HG02610 (cell line): Measurements from ENCODE around the gene FBLN2.

Experiments
- ATAC-seq: cut with Tn5 transposase; IDR thresholded peaks from one replicate; pipeline ENCODE4 v1.9.1; 2021; ENCODE audit warnings: mild to moderate bottlenecking, moderate library complexity; ENCODE audit not compliant: unreplicated experiment

The FBLN2 gene

DNA sequence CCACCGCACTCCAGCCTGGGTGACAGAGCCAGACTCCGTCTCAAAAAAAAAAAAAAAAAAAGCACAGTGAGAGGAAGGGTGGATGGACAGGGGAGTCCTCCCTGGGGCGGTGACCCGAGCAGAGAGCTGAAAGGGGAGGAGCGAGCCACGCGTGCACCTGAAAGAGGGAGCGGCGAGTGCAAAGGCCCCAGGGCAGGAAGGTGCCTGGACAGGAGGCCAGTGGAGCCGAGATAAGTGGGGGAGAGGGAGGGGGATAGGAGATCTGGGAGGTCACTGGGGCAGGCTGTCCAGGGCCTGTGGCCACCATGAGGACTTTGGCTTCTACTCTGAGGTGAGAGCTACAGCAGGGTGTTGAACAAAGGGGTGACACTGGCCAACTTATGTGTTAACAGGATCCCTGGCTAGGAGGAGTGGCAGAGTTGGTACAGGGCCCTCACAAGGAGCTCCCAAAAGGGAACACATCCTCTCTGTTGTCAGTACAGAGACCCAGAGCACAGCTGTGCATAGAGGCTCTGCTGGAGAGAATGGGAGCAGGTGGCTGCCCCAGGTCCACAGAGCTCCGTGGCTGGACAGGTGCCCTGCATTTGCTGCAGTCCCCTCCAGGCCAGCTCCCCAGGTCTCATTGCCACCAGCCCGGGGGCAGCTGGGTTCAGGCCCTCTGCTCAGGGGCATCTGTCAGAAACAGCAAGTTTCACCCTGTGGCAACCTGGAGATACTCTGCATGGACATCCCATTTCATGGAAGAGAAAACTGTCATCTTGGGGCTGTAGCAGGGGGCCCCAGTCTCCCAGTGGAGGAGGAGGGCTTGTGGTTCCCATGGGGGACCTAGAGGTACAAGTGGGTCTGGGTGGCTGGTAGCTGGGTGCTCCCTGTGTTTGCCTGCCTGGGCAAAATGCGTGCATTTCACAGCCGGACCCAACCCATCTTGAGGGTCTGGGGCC, 28.5 kb downstream of the FBLN2 start:
- ATAC-seq = no peak

DNA sequence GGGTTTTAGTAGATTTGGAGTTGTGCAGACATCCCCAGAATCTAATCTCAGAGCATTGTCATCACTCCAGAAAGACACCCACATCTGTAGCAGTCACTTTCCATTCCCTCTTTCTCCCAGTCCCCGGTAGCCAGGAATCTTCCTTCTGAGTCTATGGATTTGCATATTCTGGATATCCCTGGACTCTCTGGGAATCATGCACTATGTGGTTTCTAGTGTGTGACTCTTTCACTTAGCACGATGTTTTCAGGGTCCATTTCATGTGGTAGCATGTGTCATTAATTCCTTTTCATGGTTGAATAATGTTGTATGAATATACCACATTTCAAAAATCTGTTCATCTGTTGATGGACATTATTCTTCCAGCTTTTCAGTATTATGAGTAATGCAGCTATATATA, 29.3 kb downstream of the FBLN2 start:
- ATAC-seq = no peak

DNA sequence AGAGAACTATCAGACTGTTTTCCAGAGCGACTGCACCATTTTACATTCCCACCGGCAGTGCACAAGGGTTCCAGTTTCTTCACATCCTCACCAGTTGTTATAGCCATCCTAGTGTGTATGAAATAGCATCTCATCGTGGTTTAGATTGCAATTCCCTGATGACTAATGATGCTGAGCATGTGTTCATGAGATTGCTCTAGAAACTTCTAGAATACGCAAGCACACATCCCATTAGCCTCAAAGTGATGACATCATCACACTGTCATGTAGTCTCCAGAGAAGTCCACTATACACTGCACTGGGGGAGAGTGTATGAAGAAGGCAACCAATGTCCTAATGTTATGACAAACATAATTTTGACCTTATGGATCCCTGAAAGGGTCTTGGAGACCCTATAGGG, 30.1 kb downstream of the FBLN2 start:
- ATAC-seq = no peak

DNA sequence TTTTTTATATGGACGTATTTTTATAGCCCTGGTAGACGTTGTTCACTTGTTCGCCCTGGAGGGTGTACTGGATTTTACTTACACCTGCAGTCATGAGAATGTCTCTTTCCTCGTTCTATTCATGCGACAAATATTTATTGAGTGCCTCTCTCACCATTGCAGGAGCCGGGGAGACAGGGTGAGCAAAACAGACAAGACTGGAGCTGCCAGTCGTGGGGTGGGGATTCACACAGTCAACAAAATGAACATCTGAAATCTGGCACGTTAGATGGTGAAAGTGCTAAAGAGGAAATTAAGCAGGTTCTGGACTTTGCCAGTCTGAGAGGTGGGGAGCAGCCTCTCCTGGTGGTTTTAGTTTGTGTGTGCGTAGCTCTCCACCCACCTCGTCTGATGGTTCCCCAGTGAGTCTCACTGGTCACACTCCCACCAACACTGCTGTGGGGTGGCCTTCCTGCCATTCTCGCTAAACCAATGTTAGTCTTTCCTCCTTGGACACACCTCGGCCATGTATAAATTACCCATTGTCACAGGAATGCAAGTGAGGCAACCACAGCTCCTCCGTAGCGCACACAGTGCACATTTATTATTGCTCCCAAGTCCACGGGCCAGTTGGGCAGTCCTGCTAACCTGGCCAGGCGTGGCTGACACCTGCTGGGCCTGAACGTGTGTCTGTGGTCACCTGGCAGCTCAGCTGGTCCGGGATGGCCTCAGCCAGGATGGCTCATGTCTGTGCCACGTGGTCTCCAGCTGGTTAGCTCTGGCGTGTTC, 31.5 kb downstream of the FBLN2 start:
- ATAC-seq = no peak

DNA sequence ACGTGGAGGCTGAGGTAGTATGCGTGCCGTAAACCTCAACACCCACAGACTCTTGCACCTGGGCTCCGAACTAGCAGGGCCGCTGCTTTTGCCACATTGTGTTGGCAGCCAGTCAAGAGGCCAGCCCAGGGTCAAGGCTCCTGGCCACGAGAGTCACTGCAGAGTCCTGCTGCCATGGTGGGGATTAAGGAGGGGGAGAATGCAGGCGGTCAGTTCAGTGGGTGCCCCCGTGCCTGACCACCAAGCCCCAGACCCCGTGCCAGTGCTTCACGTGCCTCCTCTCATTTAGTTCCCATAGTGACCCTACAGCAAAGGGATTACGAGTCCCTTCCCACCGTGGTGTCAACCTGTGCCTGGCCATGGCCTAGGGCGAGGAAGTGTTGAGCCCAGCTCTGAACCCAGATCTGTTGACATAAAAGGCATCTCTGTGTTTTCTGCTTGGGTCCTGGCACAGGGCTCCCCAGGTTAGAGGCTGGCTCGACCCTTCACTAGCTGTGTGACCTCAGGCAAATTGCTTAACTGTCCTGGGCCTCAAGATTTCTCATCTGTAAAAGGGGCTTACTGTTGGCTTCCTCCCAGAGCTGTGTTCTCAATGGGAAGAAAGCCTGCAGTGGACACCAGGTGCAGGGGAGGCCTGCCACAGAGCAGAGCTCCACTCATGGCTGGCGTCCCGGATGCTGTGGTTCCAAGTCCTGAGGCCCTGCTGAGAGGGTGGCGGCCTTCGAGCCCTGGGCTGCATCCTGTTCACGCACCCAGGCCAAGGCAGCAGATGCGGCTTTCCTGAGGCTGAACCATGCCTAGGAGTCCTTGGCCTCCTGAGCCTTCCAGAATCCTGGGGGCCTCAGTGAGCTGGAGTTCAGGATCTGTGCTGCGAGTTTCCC, 32.8 kb downstream of the FBLN2 start:
- no peak for ATAC-seq

DNA sequence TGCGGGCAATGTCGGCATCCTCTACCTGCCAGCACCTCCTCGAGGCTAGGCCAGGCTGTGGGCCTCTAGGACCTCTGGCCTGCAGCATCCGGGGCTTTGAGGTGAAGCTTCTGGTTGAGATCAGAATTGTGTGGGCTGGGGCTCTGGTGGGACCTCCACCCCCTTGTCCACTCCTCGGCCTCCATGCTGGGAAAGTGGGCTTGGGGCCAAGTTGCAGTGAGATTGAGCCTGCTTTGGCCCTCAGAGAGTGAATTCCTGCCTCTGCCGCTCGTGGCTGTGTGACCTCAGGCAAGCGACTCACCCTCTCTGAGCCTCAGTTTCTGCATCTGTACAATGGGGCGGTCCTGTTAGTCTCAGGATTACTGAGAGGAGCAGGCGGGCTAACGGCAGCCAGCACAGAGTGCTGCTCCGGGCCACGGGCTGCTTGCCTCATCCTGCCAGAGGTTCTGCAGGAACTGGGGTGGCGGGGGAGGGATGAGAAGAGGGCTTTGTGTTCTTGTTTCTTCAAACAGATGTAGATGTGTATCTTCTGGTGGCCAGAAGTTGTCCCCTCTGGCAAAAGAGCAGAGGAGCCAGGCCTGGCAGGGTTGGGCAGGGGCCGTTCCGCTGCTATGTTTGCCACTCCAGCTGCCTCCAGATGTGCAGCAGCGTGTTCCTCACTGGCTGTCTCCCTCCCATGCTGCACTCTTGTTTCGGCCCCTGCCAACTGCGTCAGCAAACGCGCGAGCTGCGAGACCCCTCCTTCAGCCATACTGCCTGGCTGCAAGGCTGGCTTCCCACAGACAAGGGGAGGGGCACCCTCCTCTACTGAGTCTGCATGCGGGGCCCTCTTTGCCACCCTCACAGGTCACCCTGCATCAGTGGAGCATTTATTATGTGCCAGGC, 33.7 kb downstream of the FBLN2 start:
- no peak for ATAC-seq

DNA sequence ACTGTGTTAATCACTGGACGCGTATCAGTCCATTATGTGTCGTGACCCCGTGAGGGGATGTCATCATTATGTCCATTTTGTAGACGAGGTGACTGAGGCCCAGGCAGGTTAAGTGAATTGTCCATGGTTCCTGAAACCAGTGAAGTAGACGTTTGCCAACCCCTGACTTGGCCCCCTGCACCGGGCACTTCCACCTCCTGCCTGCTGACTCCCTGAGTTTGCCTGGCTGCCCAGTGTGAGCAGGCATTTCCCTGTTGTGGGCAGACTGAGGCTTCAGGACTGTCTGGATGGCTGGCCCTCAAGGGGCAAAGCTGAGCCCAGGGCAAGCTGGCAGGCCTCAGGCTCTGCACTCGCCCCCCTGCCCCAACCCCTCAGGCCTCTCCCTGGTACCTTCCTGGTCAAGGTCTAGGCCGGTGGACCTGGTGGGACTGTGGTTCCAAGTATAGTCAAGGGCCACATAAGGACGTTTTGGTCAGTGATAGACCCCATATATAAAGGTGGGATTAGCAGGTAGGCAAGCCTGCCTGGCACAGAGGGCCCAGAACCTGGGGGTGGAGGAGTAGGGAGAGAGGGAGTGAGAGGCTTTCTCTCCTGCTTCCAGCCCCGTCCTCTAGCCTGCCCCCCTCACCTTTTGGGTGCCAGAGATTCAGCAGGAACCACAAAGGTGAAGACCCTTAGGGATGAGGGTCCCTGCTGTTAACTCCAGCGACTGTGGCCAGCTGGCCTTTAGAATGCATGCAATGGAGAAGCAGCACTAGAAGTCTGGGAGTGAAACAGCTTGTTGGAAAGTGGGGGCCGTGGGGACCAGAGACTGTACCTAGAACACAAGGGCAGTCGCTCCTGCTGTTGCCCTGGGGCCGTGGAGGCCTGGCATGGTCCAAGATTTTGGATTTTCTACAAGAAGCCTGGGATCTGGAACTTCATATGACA, 34.6 kb downstream of the FBLN2 start:
- no peak for ATAC-seq

DNA sequence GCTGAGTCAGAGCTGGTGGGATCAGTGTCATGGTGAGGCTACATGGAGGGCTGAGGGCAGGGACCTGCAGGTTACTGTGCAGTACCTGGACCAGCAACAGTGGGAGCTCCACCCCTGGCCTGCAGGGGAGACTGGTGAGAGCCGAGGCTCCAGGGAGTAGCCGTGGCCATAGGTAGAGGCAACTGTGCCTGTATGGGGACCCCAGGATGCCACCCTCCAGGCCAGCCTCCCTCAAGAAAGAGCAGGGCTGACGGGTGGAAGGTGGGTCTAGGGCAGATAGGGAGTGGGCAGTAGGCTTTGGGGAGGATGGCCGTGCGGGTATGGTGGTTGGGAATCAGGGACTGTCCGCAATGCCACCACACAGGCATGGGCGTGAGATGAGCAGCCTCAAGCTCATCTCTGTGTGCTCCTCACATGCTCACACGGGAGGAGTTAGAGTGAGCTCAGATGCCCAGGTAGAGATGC, 35.5 kb downstream of the FBLN2 start:
- ATAC-seq = no peak

DNA sequence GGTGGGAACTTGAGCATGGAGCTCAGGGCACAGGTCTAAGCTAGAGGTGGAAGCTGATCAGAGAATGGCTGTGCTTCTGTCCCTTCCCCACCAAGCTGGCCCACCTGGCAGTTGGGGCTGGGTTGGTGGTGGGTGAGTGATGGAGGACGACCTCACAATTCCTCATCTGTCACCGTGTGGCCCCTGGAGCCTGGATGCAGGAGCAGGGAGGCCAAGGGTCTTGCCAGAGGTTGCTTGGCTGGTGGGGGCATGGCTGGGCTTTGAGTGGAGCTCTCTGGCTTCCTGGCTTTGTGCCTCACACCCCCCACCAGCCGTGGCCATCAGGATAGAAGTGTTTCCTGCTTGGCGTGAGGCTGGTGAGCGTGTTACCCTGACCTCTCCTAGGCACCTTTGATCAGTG, 36.0 kb downstream of the FBLN2 start:
- ATAC-seq = no peak

DNA sequence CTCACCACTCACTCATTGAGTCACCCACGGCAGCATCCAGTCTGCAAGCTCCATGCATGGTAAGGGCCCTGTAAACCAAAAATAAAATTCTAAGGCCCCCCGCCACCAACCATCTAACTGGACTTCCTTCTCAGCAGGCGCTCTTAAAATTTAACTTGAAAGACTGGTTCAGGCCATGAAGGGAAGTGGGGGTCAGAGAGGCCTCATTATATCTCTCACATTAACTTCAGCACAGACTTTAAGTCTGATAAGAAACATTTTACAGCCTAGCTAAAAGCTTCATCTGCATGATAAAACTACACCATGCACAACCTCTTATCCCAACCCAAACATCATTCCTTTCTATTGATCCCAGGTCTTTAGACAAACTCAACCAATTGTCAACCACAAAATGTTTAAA, 38.5 kb downstream of the FBLN2 start:
- ATAC-seq = no peak

DNA sequence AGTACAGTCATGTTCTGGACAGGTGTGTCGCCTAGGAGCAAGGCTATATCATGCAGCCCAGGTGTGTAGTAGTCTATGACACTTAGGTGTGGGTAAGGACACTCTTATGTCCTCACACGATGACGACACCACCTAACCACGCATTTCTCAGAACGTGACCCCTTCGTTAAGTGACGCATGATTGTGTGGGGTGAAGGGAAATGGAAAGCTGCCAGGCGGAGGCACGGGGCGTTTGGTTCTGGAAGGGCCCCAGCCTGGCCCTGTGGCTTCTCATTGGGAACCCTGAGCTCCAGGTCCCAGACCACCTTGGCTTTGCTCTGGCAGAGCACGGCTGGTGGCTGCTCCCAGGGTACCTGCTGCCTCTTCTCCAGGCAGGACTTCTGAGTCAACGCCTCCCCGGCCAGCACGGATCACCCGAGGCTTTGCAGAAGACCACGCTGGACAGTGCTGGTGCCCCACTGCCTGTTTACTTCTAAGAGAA, 39.3 kb downstream of the FBLN2 start:
- ATAC-seq = no peak

DNA sequence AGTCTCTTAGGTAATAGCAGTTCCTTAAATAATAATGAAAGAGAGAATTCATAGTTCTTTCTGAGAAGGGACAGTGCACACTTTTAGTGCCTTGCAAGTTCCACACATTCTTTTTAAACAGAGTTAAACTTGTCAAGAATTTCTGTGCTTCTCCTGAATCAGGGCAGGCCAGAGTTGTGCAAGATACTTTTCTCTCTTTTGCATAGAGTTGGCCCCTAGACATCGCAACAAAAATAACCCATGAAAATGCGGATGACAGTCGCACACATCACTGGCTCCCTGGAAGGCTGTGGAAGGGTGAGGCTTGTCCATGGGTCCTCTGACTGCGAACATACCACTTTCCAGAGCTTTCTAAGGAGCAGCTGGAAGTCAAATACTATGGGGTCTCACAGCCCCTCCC, 40.1 kb downstream of the FBLN2 start:
- no peak for ATAC-seq

DNA sequence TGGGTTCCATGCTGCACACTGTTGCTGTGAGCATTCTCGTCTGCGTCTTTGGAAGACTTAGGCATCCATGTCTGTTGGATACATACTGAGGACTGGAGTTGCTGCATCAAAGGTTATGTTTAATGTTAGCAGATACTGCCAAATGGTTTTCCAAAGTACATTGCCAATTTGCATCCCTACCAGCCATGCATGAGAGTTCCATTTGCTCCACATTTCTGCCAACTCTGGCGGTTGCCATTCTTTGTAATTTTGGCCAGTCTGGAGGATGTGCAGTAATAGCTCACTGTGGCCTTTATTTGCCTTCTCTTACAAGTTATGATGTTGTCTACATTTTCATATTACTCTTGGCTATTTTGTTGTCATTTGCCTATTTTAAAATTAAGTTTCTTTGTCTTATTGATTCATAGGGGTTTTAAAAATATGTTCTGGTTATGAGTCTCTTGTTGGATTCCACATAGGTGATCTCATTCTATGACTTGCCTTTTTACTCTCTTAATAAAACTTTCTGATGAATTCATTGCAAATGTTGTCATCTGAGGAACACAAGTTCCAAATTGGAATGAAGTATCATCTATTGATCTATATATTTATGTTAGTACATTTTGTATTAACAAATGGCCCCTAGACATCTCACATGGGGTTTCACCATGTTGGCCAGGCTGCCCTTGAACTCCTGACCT, 42.1 kb downstream of the FBLN2 start:
- ATAC-seq = no peak

DNA sequence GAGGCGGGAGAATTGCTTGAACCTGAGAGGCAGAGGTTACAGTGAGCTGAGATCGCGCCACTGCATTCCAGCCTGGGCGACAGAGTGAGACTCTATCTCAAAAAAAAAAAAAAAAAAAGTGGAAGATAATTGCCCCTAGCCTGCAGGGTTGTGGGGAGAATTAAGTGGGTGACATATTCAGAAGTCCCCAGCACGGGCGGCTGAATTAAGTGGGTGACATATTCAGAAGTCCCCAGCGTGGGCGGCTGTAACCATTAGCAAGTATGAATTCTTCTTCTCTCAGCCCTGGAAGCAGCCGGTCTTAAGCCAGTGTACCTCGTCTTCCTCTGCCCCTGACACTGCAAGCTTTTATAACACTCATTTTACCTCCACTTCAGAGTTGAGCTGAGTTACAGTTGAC, 44.7 kb downstream of the FBLN2 start:
- no peak for ATAC-seq

DNA sequence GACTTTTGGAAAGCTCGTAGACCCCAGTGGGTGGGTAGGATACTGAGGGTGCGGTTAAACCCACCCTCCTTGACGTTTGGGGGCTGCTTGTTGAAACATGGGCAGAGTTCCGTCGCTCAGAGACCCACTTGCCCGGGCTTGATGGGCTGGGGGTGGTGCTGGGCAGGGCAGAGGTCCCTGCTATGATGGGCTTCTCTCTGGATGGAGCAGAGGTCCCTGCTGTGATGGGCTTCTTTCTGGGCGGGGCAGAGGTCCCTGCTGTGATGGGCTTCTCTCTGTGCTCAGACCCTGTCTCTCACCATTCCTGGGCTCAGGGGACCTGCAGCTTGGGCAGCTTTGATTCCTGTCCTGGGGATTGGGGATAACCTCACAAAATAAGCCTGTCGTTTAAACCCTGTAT, 45.2 kb downstream of the FBLN2 start:
- ATAC-seq = no peak

DNA sequence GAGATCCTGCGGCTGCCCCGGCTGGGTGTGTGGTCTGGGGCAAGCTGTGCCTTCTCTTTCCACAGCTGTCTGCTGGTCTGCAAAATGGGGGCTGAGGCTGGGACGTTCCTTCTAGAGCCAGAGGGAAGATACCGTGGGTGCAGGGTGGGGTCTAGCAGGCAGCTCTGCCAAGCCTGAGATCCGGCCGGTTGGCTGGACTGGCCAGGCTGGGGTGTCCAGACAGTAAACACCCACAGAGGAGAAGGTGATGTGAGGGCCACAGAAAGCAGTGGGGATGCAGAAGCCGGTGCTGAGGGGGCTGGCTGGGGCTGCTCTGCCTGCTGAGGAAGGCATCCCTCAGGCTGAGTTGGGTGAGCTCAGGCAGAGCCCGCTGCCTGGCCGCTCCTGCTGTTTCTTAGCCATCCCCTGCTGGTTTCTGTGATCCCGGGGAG, 46.1 kb downstream of the FBLN2 start:
- no peak for ATAC-seq

DNA sequence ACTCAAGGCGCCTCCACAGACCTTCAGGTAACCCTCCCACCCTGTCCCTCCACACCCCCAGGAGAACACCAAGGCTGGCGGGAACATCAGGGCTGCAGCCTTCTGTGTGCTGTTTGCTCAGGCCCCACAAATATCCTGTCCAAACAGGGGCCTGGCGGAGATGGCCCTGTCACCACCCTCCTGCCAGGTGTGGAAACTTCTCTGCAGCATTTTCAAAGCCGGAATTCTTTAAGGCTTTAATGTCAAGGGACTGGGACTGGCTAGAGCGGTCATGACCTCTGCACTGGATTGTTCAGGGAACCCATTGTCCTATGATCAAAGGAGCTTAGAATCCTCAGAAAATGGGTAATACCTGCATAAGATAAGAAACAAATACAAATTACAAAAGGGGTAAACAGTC, 46.6 kb downstream of the FBLN2 start:
- no peak for ATAC-seq
